ENCODE measurements around the gene STRA8. TPM values are rescaled to one million over a fixed set of nuclear protein-coding genes. Genes with fewer than 3 reads are reported as not detected.

The STRA8 gene
- total RNA-seq, 4 donors from 2014 or later, result 6.8 TPM; not detected in 3

GRCh38 chr7:135213831-135214230, 19.8 kb upstream of the STRA8 start:
- no peak overlapping the region for H3K27ac ChIP-seq

GRCh38 chr7:135215180-135215579, 18.5 kb upstream of the STRA8 start:
- Histone ChIP-seq H3K4me3 (no peak overlapping the region), H3K9me3 (no peaks in the 10 kb centered on the region), H3K27me3 (no peaks in the 10 kb centered on the region), H3K4me1 (peaks cover 11% of the 10 kb centered on the region), H3K36me3 (no peaks in the 10 kb centered on the region), H3K27ac (no peak overlapping the region)
- TF ChIP-seq, protein P1, sequence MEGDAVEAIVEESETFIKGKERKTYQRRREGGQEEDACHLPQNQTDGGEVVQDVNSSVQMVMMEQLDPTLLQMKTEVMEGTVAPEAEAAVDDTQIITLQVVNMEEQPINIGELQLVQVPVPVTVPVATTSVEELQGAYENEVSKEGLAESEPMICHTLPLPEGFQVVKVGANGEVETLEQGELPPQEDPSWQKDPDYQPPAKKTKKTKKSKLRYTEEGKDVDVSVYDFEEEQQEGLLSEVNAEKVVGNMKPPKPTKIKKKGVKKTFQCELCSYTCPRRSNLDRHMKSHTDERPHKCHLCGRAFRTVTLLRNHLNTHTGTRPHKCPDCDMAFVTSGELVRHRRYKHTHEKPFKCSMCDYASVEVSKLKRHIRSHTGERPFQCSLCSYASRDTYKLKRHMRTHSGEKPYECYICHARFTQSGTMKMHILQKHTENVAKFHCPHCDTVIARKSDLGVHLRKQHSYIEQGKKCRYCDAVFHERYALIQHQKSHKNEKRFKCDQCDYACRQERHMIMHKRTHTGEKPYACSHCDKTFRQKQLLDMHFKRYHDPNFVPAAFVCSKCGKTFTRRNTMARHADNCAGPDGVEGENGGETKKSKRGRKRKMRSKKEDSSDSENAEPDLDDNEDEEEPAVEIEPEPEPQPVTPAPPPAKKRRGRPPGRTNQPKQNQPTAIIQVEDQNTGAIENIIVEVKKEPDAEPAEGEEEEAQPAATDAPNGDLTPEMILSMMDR (IDR thresholded peaks at IDR 0.05), result no peak
- TF ChIP-seq POLR2AphosphoS5 (IDR thresholded peaks at IDR 0.05) (no peak), POLR2A (IDR thresholded peaks at IDR 0.05) (no peak), EP300 (IDR thresholded peaks at IDR 0.05) (no peak)
- 87% methylated on average over 4 of the region's 4 CpGs for WGBS
- no peak for DNase-seq (ENCODE audit: low spot score in 2 of 2)

More at GRCh38 chr7:135213831-135214230, 19.8 kb upstream of the STRA8 start:
- no peaks in the 10 kb centered on the region for H3K36me3 ChIP-seq
- H3K4me1 ChIP-seq, result peaks cover 23% of the 10 kb centered on the region
- TF ChIP-seq POLR2A (IDR thresholded peaks at IDR 0.05), result no peak
- TF ChIP-seq POLR2AphosphoS5 (IDR thresholded peaks at IDR 0.05), result no peak
- TF ChIP-seq, protein P1 (IDR thresholded peaks at IDR 0.05), result no peak
- no peak for TF ChIP-seq EP300 (IDR thresholded peaks at IDR 0.05)
- 61% methylated on average over 2 of the region's 2 CpGs for WGBS
- no peaks in the 10 kb centered on the region for H3K9me3 ChIP-seq
- DNase-seq (ENCODE audit: low spot score in 2 of 2), result no peak
- H3K27me3 ChIP-seq, result no peaks in the 10 kb centered on the region
- H3K4me3 ChIP-seq, result no peak overlapping the region

DNA sequence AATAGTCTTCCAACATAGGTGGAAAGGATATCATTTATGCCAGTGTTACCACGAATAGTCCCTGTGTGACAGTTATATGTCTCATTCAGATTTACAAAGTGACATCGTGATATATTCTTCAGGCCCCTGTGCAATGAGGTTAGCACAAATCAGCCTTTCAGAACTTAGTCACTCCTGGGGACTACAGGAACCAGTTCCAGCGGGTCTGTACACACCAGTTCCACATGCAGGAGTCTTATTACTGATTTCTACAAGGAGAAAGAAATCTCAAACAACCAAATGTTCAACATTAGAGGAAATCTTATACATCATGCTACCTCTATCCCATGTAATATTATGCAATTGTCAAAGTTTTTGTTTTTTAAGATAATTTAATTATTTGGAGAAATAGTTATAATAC, 17.9 kb upstream of the STRA8 start:
- 89% methylated on average over 3 of the region's 3 CpGs for WGBS
- no peaks in the 10 kb centered on the region for H3K9me3 ChIP-seq
- no peak overlapping the region for H3K27ac ChIP-seq

GRCh38 chr7:135217645-135218509, 15.8 kb upstream of the STRA8 start:
- Histone ChIP-seq H3K36me3 (no peaks in the 10 kb centered on the region), H3K9me3 (no peaks in the 10 kb centered on the region), H3K27me3 (no peaks in the 10 kb centered on the region), H3K27ac (no peak overlapping the region), H3K4me1 (no peaks in the 10 kb centered on the region), H3K4me3 (no peak overlapping the region)
- DNase-seq (ENCODE audit: low spot score in 2 of 2), result no peak
- TF ChIP-seq POLR2A (IDR thresholded peaks at IDR 0.05), result no peak
- no peak for TF ChIP-seq EP300 (IDR thresholded peaks at IDR 0.05)
- TF ChIP-seq POLR2AphosphoS5 (IDR thresholded peaks at IDR 0.05), result no peak
- TF ChIP-seq, protein P1 (IDR thresholded peaks at IDR 0.05), result no peak
- WGBS, result over 99% methylated on average over 5 of the region's 5 CpGs

More for the DNA sequence above, 17.9 kb upstream of the STRA8 start:
- Histone ChIP-seq H3K4me1 (peaks cover 6% of the 10 kb centered on the region), H3K27me3 (no peaks in the 10 kb centered on the region), H3K36me3 (no peaks in the 10 kb centered on the region), H3K4me3 (no peak overlapping the region)
- no peak for DNase-seq (ENCODE audit: low spot score in 2 of 2)
- TF ChIP-seq POLR2A (IDR thresholded peaks at IDR 0.05) (no peak), EP300 (IDR thresholded peaks at IDR 0.05) (no peak), POLR2AphosphoS5 (IDR thresholded peaks at IDR 0.05) (no peak)
- TF ChIP-seq, protein P1 (IDR thresholded peaks at IDR 0.05), result no peak

DNA sequence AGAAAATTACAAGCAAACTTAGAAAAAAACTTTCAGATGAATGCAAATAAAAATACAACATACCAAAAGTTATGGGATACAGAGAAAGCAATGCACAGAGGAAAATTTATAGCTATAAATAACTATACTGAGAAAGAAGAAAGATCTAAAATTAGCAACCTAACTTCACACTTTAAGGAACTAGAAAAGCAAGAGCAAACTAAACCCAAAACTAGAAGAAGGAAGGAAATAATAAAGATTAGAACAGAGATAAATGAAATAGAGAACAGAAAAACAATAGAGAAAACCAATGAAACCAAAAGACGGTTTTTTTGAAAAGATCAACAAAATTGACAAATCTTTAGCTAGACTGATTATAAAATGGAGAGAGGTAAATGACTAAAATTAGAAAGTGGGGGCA, 9.6 kb upstream of the STRA8 start:
- Histone ChIP-seq H3K27me3 (no peaks in the 10 kb centered on the region), H3K4me1 (no peaks in the 10 kb centered on the region), H3K27ac (no peak overlapping the region), H3K4me3 (no peak overlapping the region), H3K36me3 (no peaks in the 10 kb centered on the region), H3K9me3 (no peaks in the 10 kb centered on the region)
- TF ChIP-seq POLR2AphosphoS5 (IDR thresholded peaks at IDR 0.05) (no peak), EP300 (IDR thresholded peaks at IDR 0.05) (no peak), POLR2A (IDR thresholded peaks at IDR 0.05) (no peak)
- TF ChIP-seq, protein P1 (IDR thresholded peaks at IDR 0.05), result no peak
- WGBS, result 67% methylated on average over 1 of the region's 1 CpG
- no peak for DNase-seq (ENCODE audit: low spot score in 2 of 2)
